ENCODE results near the gene RNF223. TPM values are rescaled to one million over a fixed set of nuclear protein-coding genes. Genes with fewer than 3 reads are reported as not detected.

Gene RNF223
- total and polyA plus RNA-seq, 7 donors: not detected

- DNase-seq (peak in 1 of 2 donors; percentile 57), ATAC-seq (no peak)
- Histone ChIP-seq H3K9me3 (peaks cover 9% of the 10 kb centered on the region), H3K4me3 (peak overlapping the region; percentile 90), H3K4me1 (peaks cover 4% of the 10 kb centered on the region), H3K27me3 (ENCODE audit: insufficient read depth in 3 of 3, low read length in 2 of 3) (peaks cover 0 to 5% (median 4%) of the 10 kb centered on the region in 3 donors), H3K36me3 (ENCODE audit: insufficient read depth in 1 of 2, low read depth in 1 of 2) (no peaks in the 10 kb centered on the region), H3K27ac (peak overlapping the region; percentile 67)
- TF ChIP-seq CTCF (IDR thresholded peaks at IDR 0.05): no peak
- 3 to 4% (median 3%) methylated on average over 29 to 40 of the region's 41 CpGs for WGBS, 3 donors
- intact Hi-C loops (cut with DNase I): loop anchor here in 1 of 2 donors (5.0 kb wide), 1 partner anchor 157 kb away; the partner anchor contains the start of gene UBE2J2
These were observed 41.2 kb upstream of the RNF223 start for GRCh38 chr1:1115136-1115785.

- no peaks in the 10 kb centered on the region for H3K36me3 ChIP-seq (ENCODE audit: insufficient read depth in 1 of 2, low read depth in 1 of 2)
- intact Hi-C loops (cut with DNase I): no loop called here
- no peak for ATAC-seq
- no peak overlapping the region for H3K27ac ChIP-seq
- no peak for DNase-seq
- no peak for TF ChIP-seq CTCF (IDR thresholded peaks at IDR 0.05)
- peaks cover 9% of the 10 kb centered on the region for H3K9me3 ChIP-seq
- 88 to 91% (median 88%) methylated on average over 13 of the region's 13 CpGs for WGBS, 3 donors
- peaks cover 4% of the 10 kb centered on the region for H3K4me1 ChIP-seq
- H3K27me3 ChIP-seq (ENCODE audit: insufficient read depth in 3 of 3, low read length in 2 of 3): peaks cover 0 to 5% (median 2%) of the 10 kb centered on the region in 3 donors
- no peak overlapping the region for H3K4me3 ChIP-seq
These were observed 40.3 kb upstream of the RNF223 start for GRCh38 chr1:1114431-1114830.

GRCh38 chr1:1112237-1112985 is 38.3 kb upstream of the RNF223 start:
- TF ChIP-seq CTCF (IDR thresholded peaks at IDR 0.05): no peak
- intact Hi-C loops (cut with DNase I): no loop called here
- H3K4me1 ChIP-seq: peaks cover 4% of the 10 kb centered on the region
- no peaks in the 10 kb centered on the region for H3K27me3 ChIP-seq (ENCODE audit: insufficient read depth in 3 of 3, low read length in 2 of 3)
- peaks cover 9% of the 10 kb centered on the region for H3K9me3 ChIP-seq
- no peak overlapping the region for H3K27ac ChIP-seq
- H3K36me3 ChIP-seq (ENCODE audit: insufficient read depth in 1 of 2, low read depth in 1 of 2): no peaks in the 10 kb centered on the region
- no peak overlapping the region for H3K4me3 ChIP-seq
- DNase-seq (no peak), ATAC-seq (no peak)
- 95 to 96% (median 96%) methylated on average over 30 of the region's 30 CpGs for WGBS, 3 donors

GRCh38 chr1:1111516-1112236 is 37.6 kb upstream of the RNF223 start:
- H3K36me3 ChIP-seq (ENCODE audit: insufficient read depth in 1 of 2, low read depth in 1 of 2): no peaks in the 10 kb centered on the region
- 94 to 95% (median 94%) methylated on average over 26 to 28 of the region's 28 CpGs for WGBS, 3 donors
- H3K9me3 ChIP-seq: peaks cover 9% of the 10 kb centered on the region
- intact Hi-C loops (cut with DNase I): no loop called here
- H3K27ac ChIP-seq: no peak overlapping the region
- no peaks in the 10 kb centered on the region for H3K27me3 ChIP-seq (ENCODE audit: insufficient read depth in 3 of 3, low read length in 2 of 3)
- no peak for TF ChIP-seq CTCF (IDR thresholded peaks at IDR 0.05)
- DNase-seq (no peak), ATAC-seq (no peak)
- H3K4me3 ChIP-seq: no peak overlapping the region
- peaks cover 4% of the 10 kb centered on the region for H3K4me1 ChIP-seq
